RWPE2 (cell line): ENCODE measurements around the gene TREH.

ENCODE experiments used
- ATAC-seq: fragments of 200-7000 bp; cut with Tn5 transposase; 3 replicates; pipeline ENCODE4 v1.9.1; 2021; ENCODE audit warnings: low read depth
- DNase-seq: peaks from one replicate; pipeline ENCODE4 v3.0.0-alpha.2; 2020; ENCODE audit warnings: low spot score
- H3K27ac ChIP-seq: fragments of 450-650 bp; 2 replicates; pipeline ENCODE4 v1.5.1; 2017; ENCODE audit warnings: mild to moderate bottlenecking; ENCODE audit not compliant: poor library complexity, severe bottlenecking
- H3K27me3 ChIP-seq: fragments of 250-450 bp; sonication (Bioruptor Pico); 2 replicates; pipeline ENCODE4 v1.5.1; 2021; ENCODE audit warnings: mild to moderate bottlenecking, moderate library complexity; ENCODE audit not compliant: insufficient read depth, poor library complexity, severe bottlenecking
- H3K36me3 ChIP-seq: fragments of 250-450 bp; sonication (Bioruptor Pico); 2 replicates; pipeline ENCODE4 v1.5.1; 2020; ENCODE audit warnings: low read depth, mild to moderate bottlenecking, moderate library complexity
- H3K4me1 ChIP-seq: fragments of 250-450 bp; sonication (Bioruptor Pico); 2 replicates; pipeline ENCODE4 v1.5.1; 2021; ENCODE audit warnings: mild to moderate bottlenecking, moderate library complexity; ENCODE audit not compliant: insufficient read depth, poor library complexity, severe bottlenecking
- H3K4me3 ChIP-seq: fragments of 250-450 bp; sonication (Bioruptor Pico); 2 replicates; pipeline ENCODE4 v1.5.1; 2021; ENCODE audit warnings: mild to moderate bottlenecking, moderate library complexity; ENCODE audit not compliant: severe bottlenecking
- H3K9me3 ChIP-seq: fragments of 250-450 bp; sonication (Bioruptor Pico); 2 replicates; pipeline ENCODE4 v1.5.1; 2021; ENCODE audit warnings: mild to moderate bottlenecking, moderate library complexity; ENCODE audit not compliant: severe bottlenecking
- CTCF ChIP-seq: fragments of 450-650 bp; IDR thresholded peaks from one replicate; pipeline ENCODE4 v1.5.1; 2017; ENCODE audit warnings: mild to moderate bottlenecking, moderate library complexity; ENCODE audit not compliant: poor library complexity, severe bottlenecking

TREH gene

DNA sequence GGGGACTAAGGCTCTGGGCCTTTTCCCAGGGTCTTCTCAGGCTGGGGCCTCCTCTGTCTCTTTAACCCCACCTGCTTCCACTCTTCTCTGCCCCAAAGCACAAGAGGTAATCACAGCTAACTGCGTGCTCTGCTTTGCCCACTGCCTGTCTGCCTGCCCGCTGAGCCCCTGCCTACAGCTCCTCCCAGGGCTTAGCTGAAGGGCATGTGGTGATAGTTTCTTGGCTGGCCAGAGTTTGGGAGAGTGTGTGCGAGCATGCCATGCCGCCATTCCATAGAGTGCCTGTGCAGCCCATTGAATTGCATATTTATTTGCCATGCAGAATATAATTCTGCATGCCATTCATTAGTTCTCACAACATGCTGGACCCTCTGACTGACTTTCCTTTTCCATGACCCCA is 39.6 kb downstream of the TREH start:
- ATAC-seq = no peak
- no peak for DNase-seq
- Histone ChIP-seq H3K4me3 (no peak overlapping the region), H3K27me3 (no peaks in the 10 kb centered on the region), H3K36me3 (peaks cover 97% of the 10 kb centered on the region), H3K4me1 (no peaks in the 10 kb centered on the region), H3K27ac (no peak overlapping the region), H3K9me3 (no peaks in the 10 kb centered on the region)
- TF ChIP-seq CTCF = no peak

GRCh38 chr11:118638726-118639125 is 40.7 kb downstream of the TREH start:
- no peaks in the 10 kb centered on the region for H3K27me3 ChIP-seq
- H3K4me3 ChIP-seq = no peak overlapping the region
- ATAC-seq = no peak
- H3K4me1 ChIP-seq = peaks cover 6% of the 10 kb centered on the region
- no peak for DNase-seq
- no peak overlapping the region for H3K27ac ChIP-seq
- H3K9me3 ChIP-seq = no peaks in the 10 kb centered on the region
- peaks cover 92% of the 10 kb centered on the region for H3K36me3 ChIP-seq
- no peak for TF ChIP-seq CTCF

GRCh38 chr11:118636569-118637290 is 42.7 kb downstream of the TREH start:
- no peaks in the 10 kb centered on the region for H3K9me3 ChIP-seq
- no peaks in the 10 kb centered on the region for H3K27me3 ChIP-seq
- no peak for ATAC-seq
- no peak for TF ChIP-seq CTCF
- H3K27ac ChIP-seq = no peak overlapping the region
- H3K36me3 ChIP-seq = peaks cover 88% of the 10 kb centered on the region
- peaks cover 14% of the 10 kb centered on the region for H3K4me1 ChIP-seq
- no peak overlapping the region for H3K4me3 ChIP-seq
- DNase-seq = no peak

GRCh38 chr11:118635642-118636041 is 43.8 kb downstream of the TREH start:
- DNase-seq (no peak), ATAC-seq (no peak)
- H3K4me1 ChIP-seq = peaks cover 14% of the 10 kb centered on the region
- no peak for TF ChIP-seq CTCF
- H3K4me3 ChIP-seq = no peak overlapping the region
- no peaks in the 10 kb centered on the region for H3K9me3 ChIP-seq
- peaks cover 88% of the 10 kb centered on the region for H3K36me3 ChIP-seq
- no peaks in the 10 kb centered on the region for H3K27me3 ChIP-seq
- H3K27ac ChIP-seq = peak overlapping the region; percentile 37

DNA sequence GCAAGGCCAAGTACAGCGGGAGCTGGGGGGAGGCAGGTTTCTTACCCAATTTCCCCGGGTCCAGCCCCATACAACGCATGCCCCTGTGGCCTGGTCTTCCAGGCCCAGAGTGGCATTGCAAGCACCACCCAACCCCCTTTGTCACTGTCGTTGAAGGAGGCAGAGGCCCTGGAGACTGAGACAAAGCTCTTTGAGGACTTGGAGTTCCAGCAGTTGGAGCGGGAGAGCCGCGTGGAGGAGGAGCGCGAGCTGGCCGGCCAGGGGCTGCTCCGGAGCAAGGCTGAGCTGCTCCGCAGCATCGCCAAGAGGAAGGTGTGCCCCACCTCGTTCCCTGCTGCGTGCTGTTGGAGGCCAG is 44.2 kb downstream of the TREH start:
- Histone ChIP-seq H3K36me3 (peaks cover 84% of the 10 kb centered on the region), H3K27me3 (no peaks in the 10 kb centered on the region), H3K27ac (peak overlapping the region; percentile 37), H3K4me1 (peaks cover 14% of the 10 kb centered on the region), H3K9me3 (no peaks in the 10 kb centered on the region), H3K4me3 (no peak overlapping the region)
- TF ChIP-seq CTCF = no peak
- ATAC-seq (no peak), DNase-seq (no peak)
